NCI-H1417 treated with DMSO at 0.1 percent for 48 hours (cell line): ENCODE data around the gene IRX6.

ENCODE experiments used
- DNase-seq: peaks from one replicate; lab custom pipeline; 2025; lab: John Stamatoyannopoulos, UW

The IRX6 gene

DNA sequence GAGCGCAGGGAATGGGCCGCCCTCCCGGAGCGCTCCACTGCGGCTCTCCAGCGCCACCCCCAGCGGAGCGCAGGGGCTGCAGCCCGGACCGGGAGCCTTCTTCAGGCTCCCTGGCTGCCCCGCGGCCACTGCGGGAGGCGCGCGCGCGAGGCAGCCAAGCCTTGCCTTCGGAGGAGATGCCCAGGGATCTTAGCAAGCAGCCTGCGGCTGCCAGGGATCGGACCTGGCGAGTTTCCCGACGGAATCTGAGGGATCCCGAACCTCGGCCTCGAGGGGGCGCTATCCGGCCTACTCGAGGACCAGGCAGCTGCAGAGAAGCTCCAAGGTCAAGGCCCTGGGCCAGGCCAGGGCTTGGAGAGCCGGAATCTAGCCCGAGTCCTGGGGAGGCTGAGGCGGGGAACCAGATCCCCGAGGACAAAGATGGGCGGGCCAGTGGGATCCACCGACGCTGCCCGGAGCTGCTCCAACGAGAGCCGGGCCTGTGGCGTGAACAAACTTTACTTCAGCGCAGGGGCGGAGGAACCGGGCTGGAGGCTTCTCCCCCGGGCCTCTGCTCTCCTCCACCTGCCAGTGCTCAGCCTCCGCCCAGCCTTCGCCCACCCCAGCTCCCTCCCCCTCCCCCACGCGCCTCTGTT lies at the start of gene IRX6:
TSS of gene IRX6 (plus strand) at position 567 of the 635 bp plus-strand sequence. CDS start 889 bp downstream, outside the sequence.
- DNase-seq: no peak

DNA sequence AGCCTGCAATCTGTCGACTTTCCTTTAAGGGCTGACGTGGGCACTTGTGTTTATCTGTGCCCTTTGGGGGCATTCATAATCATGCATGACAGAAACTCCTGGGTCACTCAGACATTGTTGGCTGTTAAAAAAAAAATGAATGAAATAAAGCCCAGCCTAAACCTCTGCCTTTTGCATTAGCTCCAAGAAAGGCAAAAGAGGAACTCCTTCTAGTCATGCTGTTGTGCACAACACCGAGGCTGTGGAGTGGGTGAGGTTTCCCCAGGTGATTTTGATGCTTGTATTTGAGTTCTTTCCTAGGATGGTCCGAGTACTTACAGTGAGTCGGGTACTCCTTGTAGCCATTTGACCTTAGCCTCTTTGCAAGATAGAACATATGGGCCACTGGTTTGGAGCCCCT lies 49.6 kb upstream of the IRX6 start:
- no peak for DNase-seq

DNA sequence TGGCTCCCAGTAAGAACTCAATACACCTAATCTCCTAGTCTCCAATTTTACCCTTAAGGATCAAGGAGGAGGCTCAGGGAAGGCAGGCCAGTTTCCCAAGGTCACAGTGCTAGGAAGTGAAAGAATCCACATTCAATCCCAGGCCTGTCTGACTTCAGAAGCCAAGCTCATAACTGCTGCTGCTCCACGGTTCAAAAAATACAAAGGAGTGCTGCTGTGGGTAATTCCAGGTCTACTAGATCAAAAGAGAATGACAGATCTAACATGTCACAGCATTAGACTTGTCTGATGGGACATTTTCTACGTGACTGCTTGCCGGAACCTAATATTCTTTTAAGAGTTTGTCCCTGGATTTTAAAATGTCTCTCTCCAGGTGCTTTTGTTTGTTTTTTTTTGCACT lies 48.8 kb upstream of the IRX6 start:
- no peak for DNase-seq

DNA sequence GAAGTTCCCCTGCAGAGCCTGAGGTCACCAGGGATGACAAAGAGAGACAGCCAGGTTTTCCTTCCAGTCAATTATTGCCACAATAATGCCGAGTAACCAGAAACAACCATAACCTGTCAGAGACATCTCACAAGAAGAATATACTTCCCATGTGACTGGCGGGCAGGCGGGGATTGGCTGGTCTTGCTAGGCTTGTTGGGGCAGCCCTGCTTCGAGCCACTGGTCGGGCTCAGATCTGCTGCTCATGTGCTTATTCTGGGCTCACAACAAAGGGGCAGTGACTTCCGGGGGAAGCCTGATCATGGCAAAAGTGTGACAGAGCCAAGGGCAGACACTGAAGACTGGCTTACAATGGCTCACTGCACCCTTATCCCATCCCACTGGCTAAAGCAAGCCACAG lies 48.1 kb upstream of the IRX6 start:
- no peak for DNase-seq

DNA sequence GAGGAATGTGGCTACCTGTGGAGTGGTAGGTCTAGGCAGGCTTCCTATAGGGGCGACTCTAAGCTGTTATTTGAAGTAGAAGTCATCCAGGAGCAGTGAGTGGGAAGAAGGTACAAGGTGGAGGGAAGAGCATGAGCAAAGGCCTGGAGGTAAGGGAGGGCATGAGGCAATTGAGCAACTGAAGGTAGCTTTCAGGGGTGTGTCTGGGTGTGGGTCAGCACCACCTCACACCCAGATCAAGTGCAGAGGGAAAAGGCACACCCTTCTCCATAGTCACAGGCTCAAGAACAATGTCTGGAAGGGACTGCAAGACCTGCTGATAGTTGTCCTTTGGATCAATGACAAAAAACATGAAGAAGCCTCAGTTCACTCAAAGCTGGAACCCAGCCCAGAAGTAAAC lies 46.5 kb upstream of the IRX6 start:
- DNase-seq: no peak

DNA sequence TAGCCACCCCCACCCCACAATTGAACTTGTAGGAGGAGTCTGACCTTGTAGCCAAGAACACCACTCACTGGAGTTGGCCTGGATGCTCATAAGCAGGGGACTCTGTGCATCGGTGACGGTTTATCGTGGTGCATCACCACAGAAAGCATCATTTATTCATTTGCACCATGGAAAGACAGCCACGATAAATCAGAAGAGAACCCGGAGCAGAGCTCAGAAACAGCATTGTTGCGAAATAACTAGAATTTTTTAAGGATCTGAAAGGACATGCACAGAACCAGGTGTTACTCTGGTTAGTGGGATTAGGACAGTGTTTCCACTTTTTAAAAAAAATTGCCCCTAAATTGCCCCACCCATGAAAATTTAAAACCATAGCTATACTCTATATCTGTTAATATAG lies 44.4 kb upstream of the IRX6 start:
- no peak for DNase-seq

DNA sequence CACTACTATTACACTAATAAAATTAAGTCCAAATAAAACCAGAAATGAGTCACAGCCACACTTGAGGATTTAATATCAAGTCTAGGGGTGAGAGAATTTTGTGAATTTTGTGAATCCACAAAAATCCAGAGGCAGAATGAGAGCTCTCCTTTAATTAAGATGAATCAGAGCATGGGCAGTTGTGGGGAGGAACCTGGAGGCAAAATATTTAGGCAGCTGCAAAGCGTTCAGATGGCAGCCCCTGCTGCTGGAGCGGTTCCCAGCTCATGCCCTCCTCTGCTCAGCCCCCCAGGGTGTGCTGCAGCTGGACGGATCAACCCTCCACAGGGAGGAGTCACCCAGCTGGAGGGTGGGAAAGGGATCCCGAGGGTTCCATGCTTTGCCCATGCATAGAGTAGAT lies 43.4 kb upstream of the IRX6 start:
- DNase-seq: no peak

DNA sequence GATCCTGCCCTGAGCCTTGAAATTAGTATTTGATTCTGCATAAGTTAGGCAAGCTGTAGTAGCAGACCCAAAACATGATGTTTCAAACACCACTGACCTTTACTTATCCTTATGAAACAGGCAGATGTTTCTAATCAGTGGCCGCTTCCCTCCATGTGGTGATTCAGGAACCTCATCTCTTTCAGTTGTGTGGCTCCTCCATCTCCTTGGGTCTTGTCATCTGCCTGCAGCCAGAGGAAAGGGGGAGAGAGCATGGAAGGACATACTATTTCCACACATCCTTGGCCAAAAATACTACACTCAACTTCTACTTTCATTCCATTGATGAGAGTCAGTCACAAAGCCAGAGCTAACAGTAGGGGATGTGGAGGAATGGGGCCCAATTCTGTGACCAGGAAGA lies 41.6 kb upstream of the IRX6 start:
- no peak for DNase-seq

DNA sequence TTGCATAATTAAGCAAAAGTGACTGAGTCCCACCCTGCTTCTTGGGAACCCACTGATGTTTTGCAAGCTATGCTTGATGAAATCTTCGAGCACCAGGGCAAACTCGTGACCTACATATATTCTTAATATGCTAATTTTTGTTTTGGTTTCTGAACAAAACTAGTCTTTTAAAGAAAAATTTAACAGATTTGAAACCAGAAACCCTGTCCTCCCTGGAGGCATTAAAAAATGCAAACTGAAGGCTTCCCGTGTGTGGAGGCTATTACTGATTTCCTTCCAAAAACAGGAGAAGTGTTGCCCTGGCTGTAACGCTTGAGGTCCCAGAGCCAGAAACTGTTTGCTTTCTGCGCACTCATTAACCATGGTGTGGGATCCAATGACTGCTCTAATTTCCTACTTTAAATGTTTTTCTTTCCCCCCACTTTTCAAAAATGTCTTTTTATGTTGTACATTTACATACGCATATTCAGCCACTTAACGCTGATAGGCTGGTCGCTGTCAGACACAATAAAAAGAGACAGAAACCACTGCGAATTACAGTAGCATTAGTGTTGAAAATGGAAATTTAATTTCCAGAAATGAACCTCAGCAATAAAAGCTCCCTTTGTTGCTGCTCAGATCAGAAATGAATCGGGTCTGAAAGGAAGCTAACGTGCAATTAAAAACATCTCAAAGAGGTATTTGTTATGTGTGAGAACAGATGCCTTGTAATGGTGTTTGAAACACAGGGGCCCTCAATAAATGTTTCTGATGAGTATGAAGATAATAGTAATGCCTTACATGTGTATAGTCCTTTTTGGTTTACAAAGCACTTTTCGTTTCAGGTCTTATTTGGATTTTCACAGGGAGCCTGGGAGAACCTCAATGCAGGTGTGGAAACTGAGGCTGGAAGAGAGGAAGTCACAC lies 39.9 kb upstream of the IRX6 start:
- DNase-seq: no peak

DNA sequence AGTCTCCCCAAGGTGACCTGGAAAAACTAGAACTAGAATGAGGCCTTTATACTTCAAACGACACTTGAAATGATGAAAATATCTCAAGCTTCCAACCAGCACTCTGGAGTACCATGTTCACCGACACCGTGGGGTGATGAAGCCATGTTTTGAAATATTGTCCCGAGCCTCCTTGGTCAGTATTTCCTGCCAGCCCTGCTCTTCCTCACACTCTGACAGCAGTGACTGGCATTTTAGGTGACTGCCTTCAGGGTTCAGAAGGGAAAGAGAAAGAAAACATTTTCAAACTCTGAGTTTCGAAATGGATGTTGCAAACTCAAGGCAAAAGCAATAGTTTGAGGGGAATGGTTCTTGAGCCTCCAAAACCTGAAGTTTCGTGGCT lies 39.3 kb upstream of the IRX6 start:
- no peak for DNase-seq

DNA sequence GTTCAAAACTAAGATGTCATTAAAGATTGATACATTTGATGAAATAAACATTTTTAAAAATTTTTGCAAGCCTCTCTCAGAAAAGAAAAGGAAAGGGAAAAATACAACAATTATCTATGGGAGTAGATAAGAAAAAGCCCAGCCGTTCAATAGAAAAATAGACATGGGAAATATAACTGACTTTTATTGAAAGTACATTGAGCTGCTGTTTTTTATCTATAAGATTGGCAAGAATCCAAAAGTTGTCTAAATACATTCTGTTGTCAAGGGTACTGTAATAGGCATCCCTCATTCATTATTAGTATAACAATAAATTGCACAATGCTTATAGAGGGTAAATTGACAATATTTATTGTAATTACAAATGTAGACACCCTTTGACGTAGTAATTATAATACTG lies 38.4 kb upstream of the IRX6 start:
- DNase-seq: peak; percentile 11

DNA sequence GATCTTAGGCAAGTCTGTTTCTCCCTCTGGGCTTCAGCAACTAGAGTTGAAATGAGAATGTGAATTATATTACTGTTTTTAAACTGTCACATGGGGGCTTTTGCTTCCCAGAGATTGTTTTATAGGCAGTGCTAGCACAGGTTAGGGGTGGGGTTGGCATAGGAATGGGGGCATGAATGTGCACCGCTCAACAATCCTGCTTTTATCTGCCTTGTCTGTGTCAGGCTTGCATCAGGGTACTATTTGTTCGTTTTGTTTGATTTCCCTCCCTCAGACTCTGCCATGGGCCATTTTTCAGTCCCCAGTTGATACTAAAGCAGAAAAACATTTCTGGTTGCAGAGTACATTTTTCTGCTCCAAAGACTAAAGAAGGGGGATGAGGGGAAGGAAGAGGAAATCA lies 34.6 kb upstream of the IRX6 start:
- DNase-seq: no peak

DNA sequence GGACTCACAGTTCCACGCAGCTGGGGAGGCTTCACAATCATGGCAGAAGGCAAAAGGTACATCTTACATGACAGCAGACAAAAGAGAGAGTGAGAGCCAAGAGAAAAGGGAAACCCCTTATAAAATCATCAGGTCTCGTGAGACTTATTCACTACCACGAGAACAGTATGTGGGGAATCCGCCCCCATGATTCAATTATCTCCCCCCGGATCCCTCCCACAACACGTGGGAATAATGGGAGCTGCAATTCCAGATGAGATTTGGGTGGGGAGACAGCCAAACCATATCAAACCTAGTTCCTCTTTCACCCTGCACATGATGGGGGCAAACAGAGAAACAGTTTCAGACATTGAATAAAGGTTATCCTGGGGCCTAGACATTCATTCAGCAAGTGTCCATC lies 32.2 kb upstream of the IRX6 start:
- no peak for DNase-seq

DNA sequence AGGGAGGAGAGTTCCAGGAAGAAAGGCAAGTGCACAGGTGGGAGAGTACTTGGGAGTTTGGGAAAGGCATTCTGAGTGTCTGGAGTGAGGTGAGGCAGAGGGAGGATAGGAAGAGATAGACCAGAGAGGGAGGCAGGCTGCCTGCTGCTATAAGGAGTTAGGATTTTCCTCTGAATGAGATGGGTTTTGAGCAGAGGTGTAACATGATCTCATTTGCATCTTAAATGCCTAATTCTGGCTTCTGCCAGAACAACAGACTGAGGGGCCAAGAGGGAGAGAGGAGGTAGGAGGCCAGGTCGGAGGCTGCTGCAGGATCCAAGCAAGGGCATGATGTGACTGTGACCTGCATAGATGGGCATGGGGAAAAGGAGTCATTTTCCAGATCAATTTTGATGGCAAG lies 31.5 kb upstream of the IRX6 start:
- DNase-seq: no peak

DNA sequence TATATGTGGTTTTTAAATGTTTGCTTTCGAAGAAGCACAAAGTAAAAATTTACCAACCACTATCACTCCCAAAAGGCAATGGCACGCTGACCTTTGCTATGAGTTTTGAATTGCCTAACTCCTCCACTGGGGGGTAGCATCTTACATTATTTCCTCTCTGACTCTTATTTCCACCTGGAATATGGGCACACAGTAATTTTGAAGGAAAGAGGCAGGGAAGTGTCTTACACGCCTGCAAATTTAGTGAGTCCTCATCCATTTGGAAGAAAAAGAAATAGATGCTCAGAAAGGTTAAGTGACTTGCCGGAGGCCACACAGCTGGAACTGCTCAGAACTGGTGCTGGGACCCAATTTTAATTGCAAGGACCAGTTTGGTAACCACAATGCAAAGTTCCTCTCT lies 29.9 kb upstream of the IRX6 start:
- no peak for DNase-seq

DNA sequence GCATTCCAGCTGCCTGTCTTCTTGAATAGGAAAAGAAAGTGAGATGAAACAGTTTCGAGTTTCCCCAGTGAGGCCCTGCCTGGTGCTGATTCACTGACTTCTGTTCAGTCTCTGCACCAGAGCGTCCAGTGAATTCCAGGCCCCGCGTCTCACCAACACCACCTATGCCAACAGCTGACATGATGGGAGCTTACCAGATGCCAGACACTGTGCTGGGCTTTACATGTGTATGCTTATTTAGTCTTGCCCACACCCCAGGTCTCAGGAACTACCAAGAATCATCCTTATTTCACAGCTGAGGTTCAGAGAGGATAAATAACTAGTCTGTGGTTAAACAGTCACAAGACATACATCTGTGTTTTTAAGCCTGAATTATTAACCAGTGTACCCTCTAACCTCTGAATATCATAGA lies 29.1 kb upstream of the IRX6 start:
- no peak for DNase-seq

DNA sequence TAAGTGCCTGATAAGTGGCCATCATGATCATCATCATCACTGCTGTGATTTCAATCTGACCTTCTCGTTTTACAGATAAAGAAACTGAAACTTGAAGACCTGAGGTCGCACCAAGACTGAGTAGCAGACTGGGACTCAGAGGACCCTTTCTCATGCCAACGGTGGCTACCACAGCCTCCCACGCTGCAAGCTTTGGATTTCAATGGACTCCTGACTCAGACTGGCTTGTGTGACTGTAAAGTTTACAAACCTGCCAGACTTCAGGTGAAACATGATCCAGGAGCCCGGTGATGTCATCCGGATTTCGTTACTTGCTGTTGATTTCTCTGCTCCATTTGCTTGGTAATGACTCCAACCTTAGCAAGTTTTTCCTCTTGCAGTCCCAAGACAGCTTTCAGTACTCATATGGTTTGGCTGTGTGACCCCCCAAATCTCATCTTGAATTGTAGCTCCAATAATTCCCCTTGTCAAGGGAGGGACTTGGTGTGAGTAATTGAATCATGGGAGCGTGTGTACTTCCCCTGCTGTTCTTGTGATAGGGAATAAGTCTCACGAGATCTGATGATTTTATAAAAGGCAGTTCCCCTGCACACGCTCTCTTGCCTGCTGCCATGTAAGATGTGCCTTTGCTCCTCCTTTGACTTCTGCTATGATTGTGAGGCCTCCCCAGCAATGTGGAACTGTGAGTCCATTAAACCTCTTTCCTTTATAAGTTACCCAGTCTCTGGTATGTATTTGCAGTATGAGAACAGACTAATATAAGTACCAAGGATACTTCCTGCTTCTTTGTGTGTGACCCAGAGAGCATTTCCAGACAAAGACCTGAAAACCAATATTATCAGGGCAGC lies 26.7 kb upstream of the IRX6 start:
- no peak for DNase-seq

DNA sequence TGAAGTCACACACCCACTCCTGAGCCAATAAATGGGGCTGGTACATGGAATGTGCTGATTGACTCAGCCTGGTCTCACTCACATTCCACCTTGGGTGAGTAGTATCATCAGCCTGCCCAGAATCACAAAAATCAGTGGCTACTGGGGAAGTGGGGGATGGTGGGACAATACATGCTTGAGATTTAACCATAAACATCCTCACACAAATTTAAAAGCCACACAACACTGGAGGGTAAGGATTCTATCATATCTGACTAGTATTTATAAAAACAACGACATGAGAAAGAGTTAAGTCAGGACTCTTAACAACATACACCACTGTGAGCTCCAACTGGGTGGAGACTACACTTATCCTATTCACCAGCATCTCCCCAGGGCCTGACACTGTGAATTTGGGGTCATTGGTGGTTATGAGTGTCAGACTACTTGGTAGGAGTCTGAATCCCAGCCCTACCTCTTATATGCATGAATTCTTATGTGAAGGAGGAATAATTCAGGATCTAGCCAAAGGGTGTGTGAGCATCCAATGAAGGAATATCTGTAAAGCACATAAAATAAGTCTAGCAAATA lies 26.0 kb upstream of the IRX6 start:
- DNase-seq: no peak

DNA sequence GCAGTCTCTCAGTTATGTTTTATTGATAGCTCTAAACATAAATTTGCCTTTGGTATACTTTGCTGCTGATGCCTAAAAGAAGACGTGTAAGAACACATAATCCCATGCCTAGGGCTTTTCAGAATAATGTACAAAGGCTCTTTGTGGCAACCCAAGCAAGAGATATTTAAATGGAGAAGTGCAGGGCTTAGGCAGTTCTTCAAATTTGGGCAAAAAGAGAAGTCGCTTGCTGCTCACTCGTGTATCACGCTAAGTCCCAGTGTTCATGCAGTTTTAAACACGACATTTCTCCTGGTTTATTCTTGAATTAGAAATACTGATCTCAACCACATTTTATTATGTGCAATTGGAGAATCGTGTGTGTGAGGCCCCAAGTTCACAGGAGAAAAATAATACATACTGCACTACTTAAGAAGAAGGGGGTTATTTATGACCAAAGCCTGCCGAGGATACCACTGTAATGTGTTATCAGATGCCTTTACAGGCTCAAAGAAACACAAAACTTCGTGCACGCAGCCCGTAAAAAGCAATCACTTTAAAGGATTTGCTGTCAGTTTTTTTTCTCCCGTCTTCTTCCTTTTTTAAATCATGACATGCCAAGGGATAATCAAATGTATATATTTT lies 22.5 kb upstream of the IRX6 start:
- no peak for DNase-seq

DNA sequence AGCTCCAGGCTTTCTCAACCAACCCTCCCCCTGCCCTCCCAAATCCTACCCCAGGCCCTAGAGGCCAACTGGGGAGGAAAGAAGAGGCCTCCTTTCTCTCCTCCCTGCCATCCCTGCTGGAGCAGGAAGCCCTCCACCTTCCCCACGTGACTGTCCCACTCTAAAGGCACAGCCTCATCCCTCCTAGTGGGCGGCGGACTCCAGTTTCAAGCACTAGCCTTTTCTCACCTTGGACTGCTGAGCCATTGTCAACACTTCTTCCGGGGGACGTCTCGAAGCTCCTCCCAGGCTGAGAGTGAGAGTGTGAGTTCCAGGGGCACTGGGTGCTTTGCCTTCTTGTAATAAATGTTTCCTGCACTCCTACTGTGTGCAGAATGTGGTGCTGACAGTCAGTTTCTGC lies 21.4 kb upstream of the IRX6 start:
- no peak for DNase-seq

DNA sequence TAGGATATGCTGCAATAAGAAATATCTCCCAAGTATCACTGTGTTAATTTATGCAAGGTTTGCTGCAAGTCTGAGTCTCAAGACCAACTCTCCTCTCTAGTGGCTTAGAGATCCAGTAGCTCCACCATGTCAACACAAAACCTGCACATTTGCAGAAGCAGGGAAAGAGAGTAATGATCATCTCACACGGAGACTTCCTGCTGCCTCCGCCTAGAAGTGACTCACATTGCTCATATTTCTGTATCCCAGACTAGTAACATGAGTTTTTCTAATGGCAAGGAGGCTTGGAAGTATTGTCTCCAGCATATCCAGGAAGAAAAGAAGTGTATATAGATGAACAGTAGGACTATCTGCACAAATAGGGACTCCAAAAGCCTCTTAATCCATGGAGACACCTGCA lies 15.0 kb upstream of the IRX6 start:
- no peak for DNase-seq

DNA sequence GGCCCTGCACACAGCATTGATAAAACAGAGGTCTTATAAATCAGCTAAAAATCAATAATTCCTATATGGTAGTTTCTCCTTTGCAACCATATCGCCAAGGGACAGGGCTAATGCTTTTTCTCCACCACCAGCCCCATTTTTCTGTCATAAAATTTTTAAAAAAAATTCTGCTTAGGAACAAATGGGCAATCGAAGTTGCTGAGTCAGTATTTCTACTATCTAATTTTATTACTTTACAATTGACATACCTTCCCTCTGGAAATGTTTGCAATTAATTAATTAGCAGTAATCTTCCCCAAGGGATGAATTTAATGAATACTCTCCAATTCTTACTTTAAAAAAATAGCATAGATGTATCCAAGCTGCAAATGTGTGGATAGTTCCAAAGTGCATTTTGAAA lies 1.7 kb upstream of the IRX6 start:
- DNase-seq: no peak
